ENCODE data around the gene GUCA2B. TPM values are rescaled to one million over a fixed set of nuclear protein-coding genes. Genes with fewer than 3 reads are reported as not detected.

Gene GUCA2B
- total RNA-seq, 1 donor from 2014 or later: not detected

GRCh38 chr1:42201986-42202385, 48.8 kb downstream of the GUCA2B start:
- Mint-ChIP-seq H3K36me3 (ENCODE audit: low read depth) (peaks cover 70% of the 10 kb centered on the region), H3K4me1 (peaks cover 2% of the 10 kb centered on the region), H3K27me3 (no peaks in the 10 kb centered on the region), H3K27ac (no peak overlapping the region), H3K4me3 (no peak overlapping the region), H3K9me3 (peaks cover 34% of the 10 kb centered on the region)
- DNase-seq: no peak
- intact Hi-C loops (cut with micrococcal nuclease): no loop called here

Other genes starting within 250 kb of the GUCA2B start
- 70.5 and 73.9 TPM in 2 replicates for gene HIVEP3, start 234.5 kb upstream of the GUCA2B start, total RNA-seq
- not detected in 2 replicates for gene GUCA2A, start 11.3 kb downstream of the GUCA2B start, total RNA-seq
- gene FOXJ3, start 181.8 kb downstream of the GUCA2B start, total RNA-seq: 48.9 and 51.0 TPM in 2 replicates
- 5.0 and 5.5 TPM in 2 replicates for gene RIMKLA, start 227.4 kb downstream of the GUCA2B start, total RNA-seq